ENCODE results near the gene MVB12B. TPM values are rescaled to one million over a fixed set of nuclear protein-coding genes. Genes with fewer than 3 reads are reported as not detected.

The MVB12B gene
- total and polyA plus RNA-seq, 9 donors = 7.0 to 23.1 (median 17.8) TPM

DNA sequence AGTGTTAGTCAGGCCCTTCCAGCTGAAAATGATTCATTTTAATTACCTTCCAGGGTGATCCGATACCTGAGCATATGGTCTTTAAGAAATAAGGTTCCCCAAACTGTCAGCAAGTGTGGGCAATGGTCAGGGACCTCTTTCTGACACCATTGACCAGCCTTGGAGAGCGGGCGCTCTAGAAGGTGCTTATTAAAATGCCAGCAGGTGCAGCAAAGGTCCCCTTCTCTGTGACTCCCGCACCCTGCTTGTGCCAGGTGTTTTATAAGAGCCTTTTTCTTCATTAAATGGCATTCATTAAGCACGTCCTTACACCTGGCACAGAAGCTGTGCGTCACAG, 85.3 kb downstream of the MVB12B start:
- 95 to 97% (median 97%) methylated on average over 6 of the region's 6 CpGs for WGBS, 3 donors
- intact Hi-C loops (cut with DNase I) = no loop called here
- Histone ChIP-seq H3K27me3 (no peaks in the 10 kb centered on the region), H3K9me3 (no peaks in the 10 kb centered on the region), H3K27ac (no peak overlapping the region), H3K4me3 (no peak overlapping the region), H3K4me1 (ENCODE audit: insufficient read depth) (no peaks in the 10 kb centered on the region), H3K36me3 (no peaks in the 10 kb centered on the region)
- TF ChIP-seq, protein P1, sequence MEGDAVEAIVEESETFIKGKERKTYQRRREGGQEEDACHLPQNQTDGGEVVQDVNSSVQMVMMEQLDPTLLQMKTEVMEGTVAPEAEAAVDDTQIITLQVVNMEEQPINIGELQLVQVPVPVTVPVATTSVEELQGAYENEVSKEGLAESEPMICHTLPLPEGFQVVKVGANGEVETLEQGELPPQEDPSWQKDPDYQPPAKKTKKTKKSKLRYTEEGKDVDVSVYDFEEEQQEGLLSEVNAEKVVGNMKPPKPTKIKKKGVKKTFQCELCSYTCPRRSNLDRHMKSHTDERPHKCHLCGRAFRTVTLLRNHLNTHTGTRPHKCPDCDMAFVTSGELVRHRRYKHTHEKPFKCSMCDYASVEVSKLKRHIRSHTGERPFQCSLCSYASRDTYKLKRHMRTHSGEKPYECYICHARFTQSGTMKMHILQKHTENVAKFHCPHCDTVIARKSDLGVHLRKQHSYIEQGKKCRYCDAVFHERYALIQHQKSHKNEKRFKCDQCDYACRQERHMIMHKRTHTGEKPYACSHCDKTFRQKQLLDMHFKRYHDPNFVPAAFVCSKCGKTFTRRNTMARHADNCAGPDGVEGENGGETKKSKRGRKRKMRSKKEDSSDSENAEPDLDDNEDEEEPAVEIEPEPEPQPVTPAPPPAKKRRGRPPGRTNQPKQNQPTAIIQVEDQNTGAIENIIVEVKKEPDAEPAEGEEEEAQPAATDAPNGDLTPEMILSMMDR (IDR thresholded peaks at IDR 0.05) = no peak
- TF ChIP-seq EP300 (IDR thresholded peaks at IDR 0.05) (no peak), POLR2A (IDR thresholded peaks at IDR 0.05) (no peak)
- no peak for DNase-seq

DNA sequence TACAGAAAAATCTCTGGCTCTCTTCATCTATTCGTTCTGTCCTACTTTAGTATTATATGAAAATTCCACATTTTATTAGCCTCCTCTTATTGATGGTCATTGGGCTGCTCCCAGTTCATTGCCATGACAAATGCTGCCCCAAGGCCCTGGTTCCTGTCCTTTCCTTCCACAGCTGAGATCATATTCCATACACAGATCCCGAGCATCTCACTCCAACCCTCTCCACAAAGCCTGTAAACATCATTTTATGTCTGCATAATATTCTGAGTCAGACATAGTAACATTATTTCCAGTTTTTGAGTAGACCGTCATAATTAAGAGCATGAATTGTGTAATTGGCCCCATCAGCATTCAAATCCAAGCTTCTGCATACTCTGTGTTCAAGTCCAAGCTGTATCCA, 86.3 kb downstream of the MVB12B start:
- TF ChIP-seq EP300 (IDR thresholded peaks at IDR 0.05) (no peak), POLR2A (IDR thresholded peaks at IDR 0.05) (no peak)
- TF ChIP-seq, protein P1 (IDR thresholded peaks at IDR 0.05) = no peak
- intact Hi-C loops (cut with DNase I) = no loop called here
- H3K27ac ChIP-seq = no peak overlapping the region
- 72 to 84% (median 75%) methylated on average over 3 of the region's 3 CpGs for WGBS, 3 donors
- H3K9me3 ChIP-seq = no peaks in the 10 kb centered on the region
- H3K27me3 ChIP-seq = no peaks in the 10 kb centered on the region
- no peak overlapping the region for H3K4me3 ChIP-seq
- no peaks in the 10 kb centered on the region for H3K36me3 ChIP-seq
- no peak for DNase-seq
- no peaks in the 10 kb centered on the region for H3K4me1 ChIP-seq (ENCODE audit: insufficient read depth)

DNA sequence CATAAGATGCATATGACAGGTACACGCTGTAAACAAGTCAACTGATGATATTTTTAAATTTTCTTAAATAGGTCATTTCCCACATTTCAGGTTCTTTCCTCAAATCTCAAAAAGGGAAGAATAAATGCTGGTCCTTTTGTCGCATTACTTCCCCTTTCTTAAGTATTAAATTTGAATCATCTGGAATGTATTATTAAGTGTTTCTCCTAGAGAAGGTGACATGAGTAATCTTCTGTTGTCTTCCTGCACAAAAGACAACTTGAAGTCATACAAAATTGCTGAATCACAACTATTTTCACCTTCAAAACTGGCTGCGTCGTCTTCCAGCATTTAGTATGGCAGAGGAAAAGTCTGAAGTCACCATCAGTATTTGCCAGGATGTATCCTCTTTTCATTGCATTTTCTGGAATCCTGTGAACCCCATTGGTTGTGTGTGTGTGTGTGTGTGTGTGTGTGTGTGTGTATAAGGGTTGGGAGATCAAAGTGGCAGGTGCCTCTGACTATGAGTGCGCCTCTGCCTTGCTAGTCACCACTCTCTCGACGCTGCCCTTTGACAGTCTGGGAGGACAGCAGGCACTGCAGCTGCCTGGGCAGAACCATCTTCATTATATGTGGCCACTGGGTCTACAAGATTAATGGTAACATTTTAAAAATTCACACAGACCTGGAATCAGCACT, 86.9 kb downstream of the MVB12B start:
- 86 to 96% (median 94%) methylated on average over 7 of the region's 7 CpGs for WGBS, 3 donors
- H3K4me1 ChIP-seq (ENCODE audit: insufficient read depth) = no peaks in the 10 kb centered on the region
- intact Hi-C loops (cut with DNase I) = no loop called here

DNA sequence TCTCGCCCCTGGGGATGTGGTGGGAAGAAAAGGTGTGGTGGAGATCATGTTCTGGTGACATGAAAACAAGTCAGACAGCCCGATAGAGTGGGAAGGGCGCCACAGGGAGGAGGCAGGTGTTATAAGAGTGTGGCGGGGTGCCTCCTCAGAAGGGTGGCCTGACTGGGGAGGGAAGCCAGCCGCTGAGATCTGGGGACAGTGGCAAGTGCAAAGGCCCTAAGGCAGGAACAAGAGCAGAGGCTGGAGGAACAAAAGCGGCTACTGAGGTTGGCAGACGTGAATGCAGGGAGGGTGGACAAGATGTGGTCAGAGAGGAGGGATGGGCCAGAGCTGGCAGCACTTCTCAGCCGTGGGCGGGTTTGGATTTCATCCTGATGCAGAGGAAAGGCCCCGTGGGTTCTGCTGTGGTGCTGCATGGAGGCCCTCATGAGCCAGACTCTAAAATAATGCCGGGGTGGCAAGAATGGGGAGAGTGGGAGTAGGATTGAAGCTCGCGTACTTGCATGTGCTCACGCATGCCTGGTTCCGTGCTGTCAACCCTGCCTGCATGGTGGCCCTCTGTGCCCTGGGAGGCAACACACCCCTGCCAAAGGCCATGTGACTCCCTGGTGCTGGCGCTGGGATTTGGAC, 89.2 kb downstream of the MVB12B start:
- Histone ChIP-seq H3K9me3 (no peaks in the 10 kb centered on the region), H3K27me3 (no peaks in the 10 kb centered on the region), H3K4me1 (ENCODE audit: insufficient read depth) (no peaks in the 10 kb centered on the region), H3K4me3 (no peak overlapping the region), H3K27ac (no peak overlapping the region), H3K36me3 (no peaks in the 10 kb centered on the region)
- no peak for DNase-seq
- TF ChIP-seq POLR2A (IDR thresholded peaks at IDR 0.05) (no peak), EP300 (IDR thresholded peaks at IDR 0.05) (no peak)
- TF ChIP-seq, protein P1 (IDR thresholded peaks at IDR 0.05) = no peak
- 81 to 87% (median 83%) methylated on average over 16 of the region's 16 CpGs for WGBS, 3 donors
- intact Hi-C loops (cut with DNase I) = no loop called here

More for the DNA sequence above, 86.9 kb downstream of the MVB12B start:
- Histone ChIP-seq H3K27ac (no peak overlapping the region), H3K27me3 (no peaks in the 10 kb centered on the region), H3K9me3 (no peaks in the 10 kb centered on the region), H3K4me3 (no peak overlapping the region), H3K36me3 (no peaks in the 10 kb centered on the region)
- DNase-seq = no peak
- TF ChIP-seq POLR2A (IDR thresholded peaks at IDR 0.05) = no peak

DNA sequence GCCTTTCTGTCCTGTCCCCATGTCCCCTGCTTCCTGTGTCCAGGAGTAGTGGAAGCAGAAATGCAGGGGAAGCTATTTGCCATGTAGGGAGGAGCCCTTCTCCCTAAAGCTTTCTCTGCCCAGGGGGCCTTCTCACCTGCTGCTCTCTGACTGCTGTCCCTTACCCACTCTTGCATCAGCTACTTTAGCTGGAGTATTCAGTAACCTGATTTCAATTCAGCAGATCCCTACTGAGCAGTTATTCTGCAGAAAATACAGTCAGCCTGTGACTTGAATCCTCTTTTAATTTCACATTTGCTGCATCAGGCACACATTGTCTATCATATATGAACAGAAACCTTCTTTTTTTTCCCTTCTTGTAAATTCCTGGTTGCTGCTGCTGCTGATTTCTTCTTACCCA, 90.4 kb downstream of the MVB12B start:
- TF ChIP-seq POLR2A (IDR thresholded peaks at IDR 0.05) (no peak), EP300 (IDR thresholded peaks at IDR 0.05) (no peak)
- TF ChIP-seq, protein P1 (IDR thresholded peaks at IDR 0.05) = no peak
- no peaks in the 10 kb centered on the region for H3K27me3 ChIP-seq
- H3K27ac ChIP-seq = no peak overlapping the region
- H3K9me3 ChIP-seq = no peaks in the 10 kb centered on the region
- intact Hi-C loops (cut with DNase I) = no loop called here
- no peak for DNase-seq
- no peak overlapping the region for H3K4me3 ChIP-seq
- H3K4me1 ChIP-seq (ENCODE audit: insufficient read depth) = no peaks in the 10 kb centered on the region
- no peaks in the 10 kb centered on the region for H3K36me3 ChIP-seq
